Smooth muscle cell (in vitro differentiated cells): Measurements from ENCODE around the gene RRAS. TPM values are rescaled to one million over a fixed set of nuclear protein-coding genes. Genes with fewer than 3 reads are reported as not detected.
"Not testable (repeated sequence)": the region's sequence is repeated elsewhere in the genome, so short reads cannot be mapped to it uniquely, and the experiment has no call there.

Source experiments
- DNase-seq: peaks from one replicate; lab custom pipeline; 2025; ENCODE audit not compliant: unreplicated experiment; lab: John Stamatoyannopoulos, UW
- H2AFZ ChIP-seq: fragments of 200-600 bp; sonication (generic); 2 replicates; pipeline ENCODE4 v1.6.0; 2016; ENCODE audit warnings: antibody characterized with exemption, low read depth, mild to moderate bottlenecking
- H3F3A ChIP-seq: fragments of 200-600 bp; sonication (generic); 2 replicates; pipeline ENCODE4 v1.6.0; 2017; ENCODE audit warnings: antibody characterized with exemption, low read depth
- H3K27ac ChIP-seq: fragments of 200-600 bp; sonication (generic); 2 replicates; pipeline ENCODE4 v1.5.1; 2016; ENCODE audit warnings: low read depth, mild to moderate bottlenecking
- H3K27me3 ChIP-seq: fragments of 200-600 bp; sonication (generic); 2 replicates; pipeline ENCODE4 v1.6.1; 2016; ENCODE audit warnings: low read depth, mild to moderate bottlenecking
- H3K36me3 ChIP-seq: fragments of 200-600 bp; sonication (generic); 2 replicates; pipeline ENCODE4 v1.5.1; 2016; ENCODE audit warnings: low read depth
- H3K4me1 ChIP-seq: fragments of 200-600 bp; sonication (generic); 2 replicates; pipeline ENCODE4 v1.5.1; 2016; ENCODE audit warnings: low read depth
- H3K4me2 ChIP-seq: fragments of 200-600 bp; sonication (generic); 2 replicates; pipeline ENCODE4 v1.6.0; 2016; ENCODE audit warnings: mild to moderate bottlenecking
- H3K4me3 ChIP-seq: fragments of 200-600 bp; sonication (generic); 2 replicates; pipeline ENCODE4 v1.5.1; 2016; ENCODE audit warnings: mild to moderate bottlenecking
- H3K79me2 ChIP-seq: fragments of 200-600 bp; sonication (generic); 2 replicates; pipeline ENCODE4 v1.6.0; 2016; ENCODE audit warnings: low read depth, mild to moderate bottlenecking
- H3K9ac ChIP-seq: fragments of 200-600 bp; sonication (generic); 2 replicates; pipeline ENCODE4 v1.6.0; 2016; ENCODE audit warnings: low read depth
- H3K9me3 ChIP-seq: fragments of 200-600 bp; sonication (generic); replicated peaks from 2 replicates; pipeline ENCODE4 v1.5.1; 2016; ENCODE audit warnings: low read depth
- H4K20me1 ChIP-seq: fragments of 200-600 bp; sonication (generic); 2 replicates; pipeline ENCODE4 v1.6.0; 2016; ENCODE audit warnings: low read depth
- WGBS: methylation state at CpG from one replicate; pipeline ENCODE4 v1.1.7; 2016; ENCODE audit warnings: low lambda C conversion rate; 5-methylcytosine and 5-hydroxymethylcytosine counted together
- polyA plus RNA-seq: library from polyadenylated mRNA; unstranded; fragments of >200 nt; fragmentation: Nextera tagmentation; extraction: Ambion mirVana; gene quantifications from 2 replicates; pipeline ENCODE4 v1.2.1, GENCODE V29; 2016
- total RNA-seq: library from RNA; depleted of rRNA; stranded (reverse); fragments of >200 nt; gene quantifications from 2 replicates; pipeline ENCODE4 v1.2.3, GENCODE V29; 2014
- TF ChIP-seq, protein P1 (sequence below): fragments of 200-600 bp; sonication (generic); IDR thresholded peaks from 2 replicates; pipeline ENCODE4 v1.5.1; 2017; ENCODE audit warnings: borderline replicate concordance, mild to moderate bottlenecking, antibody characterized with exemption; ENCODE audit not compliant: insufficient read depth, poor library complexity, severe bottlenecking

Gene RRAS
- total and polyA plus RNA-seq, 2 experiments from 2014 or later = 86.5 to 224 TPM

DNA sequence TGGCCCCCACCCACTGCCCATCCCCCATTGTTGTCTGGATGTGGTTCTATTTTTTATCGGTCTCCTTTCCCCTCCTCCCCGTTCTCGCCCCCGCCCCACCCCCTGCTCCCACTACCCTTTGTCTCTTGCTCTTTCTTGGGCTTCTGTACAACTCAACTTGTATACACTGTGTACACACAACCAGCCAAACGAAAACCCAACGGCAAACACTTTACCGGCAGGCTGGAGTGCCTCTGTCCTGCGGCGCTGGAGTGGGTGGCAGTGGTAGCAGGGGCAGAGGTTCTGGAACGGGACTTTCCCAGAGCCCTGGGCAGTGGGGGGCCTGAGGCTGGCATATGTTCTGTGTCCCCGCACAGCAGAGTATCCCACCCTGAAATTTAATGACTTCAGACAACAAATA, 13.7 kb downstream of the RRAS start:
- TF ChIP-seq, protein P1, sequence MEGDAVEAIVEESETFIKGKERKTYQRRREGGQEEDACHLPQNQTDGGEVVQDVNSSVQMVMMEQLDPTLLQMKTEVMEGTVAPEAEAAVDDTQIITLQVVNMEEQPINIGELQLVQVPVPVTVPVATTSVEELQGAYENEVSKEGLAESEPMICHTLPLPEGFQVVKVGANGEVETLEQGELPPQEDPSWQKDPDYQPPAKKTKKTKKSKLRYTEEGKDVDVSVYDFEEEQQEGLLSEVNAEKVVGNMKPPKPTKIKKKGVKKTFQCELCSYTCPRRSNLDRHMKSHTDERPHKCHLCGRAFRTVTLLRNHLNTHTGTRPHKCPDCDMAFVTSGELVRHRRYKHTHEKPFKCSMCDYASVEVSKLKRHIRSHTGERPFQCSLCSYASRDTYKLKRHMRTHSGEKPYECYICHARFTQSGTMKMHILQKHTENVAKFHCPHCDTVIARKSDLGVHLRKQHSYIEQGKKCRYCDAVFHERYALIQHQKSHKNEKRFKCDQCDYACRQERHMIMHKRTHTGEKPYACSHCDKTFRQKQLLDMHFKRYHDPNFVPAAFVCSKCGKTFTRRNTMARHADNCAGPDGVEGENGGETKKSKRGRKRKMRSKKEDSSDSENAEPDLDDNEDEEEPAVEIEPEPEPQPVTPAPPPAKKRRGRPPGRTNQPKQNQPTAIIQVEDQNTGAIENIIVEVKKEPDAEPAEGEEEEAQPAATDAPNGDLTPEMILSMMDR = no peak

DNA sequence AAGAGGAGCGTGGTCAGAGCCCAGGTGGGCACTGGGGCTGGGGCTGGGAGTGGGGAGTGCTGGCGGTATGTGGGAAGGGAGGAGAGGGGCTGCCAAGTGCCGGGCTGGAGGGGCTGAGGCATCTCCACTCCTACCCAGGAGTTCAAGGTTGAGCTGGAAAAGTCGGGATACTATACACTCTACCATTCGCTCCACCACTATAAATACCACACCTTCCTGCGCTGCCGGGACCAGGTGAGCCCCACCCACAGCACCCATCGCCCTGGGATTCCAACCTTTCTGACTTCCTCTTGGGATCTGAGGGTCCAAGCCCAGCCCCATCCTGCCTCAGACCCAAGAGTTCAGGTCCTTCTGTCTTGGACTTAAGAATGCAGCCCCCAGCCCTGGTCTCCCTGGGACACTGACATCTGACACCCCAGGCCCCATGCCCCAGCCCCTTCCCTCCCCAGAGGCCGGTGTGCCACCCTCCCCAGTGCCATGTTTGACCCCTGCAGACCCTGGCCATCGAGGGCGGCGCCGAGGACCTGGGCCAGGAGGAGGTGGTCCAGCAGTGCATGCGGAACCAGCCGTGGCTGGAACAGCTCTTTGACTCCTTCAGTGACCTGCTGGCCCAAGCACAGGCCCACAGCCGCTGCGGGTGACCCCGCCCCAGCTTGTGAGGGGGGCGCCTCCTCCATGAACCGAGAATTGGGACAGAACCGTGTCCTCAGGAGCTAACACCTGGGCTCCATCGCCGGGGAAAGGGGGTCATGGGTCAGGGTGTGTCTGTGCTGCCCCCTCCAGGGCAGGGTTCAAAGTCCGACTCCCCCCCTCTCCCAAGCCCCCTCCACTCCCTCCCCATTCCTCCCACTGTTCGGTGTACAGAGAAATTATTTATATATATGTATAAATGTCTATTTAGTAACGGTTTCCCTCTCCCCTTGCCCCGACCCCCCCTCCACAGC, 14.7 kb downstream of the RRAS start:
- peaks cover 4% of the 10 kb centered on the region for H4K20me1 ChIP-seq
- TF ChIP-seq, protein P1 = no peak
- H3F3A ChIP-seq = peaks cover 7% of the 10 kb centered on the region
- H3K9me3 ChIP-seq = no peaks in the 10 kb centered on the region
- no peaks in the 10 kb centered on the region for H3K36me3 ChIP-seq
- no peak overlapping the region for H3K27ac ChIP-seq
- H3K9ac ChIP-seq = no peak overlapping the region
- DNase-seq = no peak
- H3K4me3 ChIP-seq = no peak overlapping the region
- H3K4me1 ChIP-seq = no peaks in the 10 kb centered on the region
- H3K27me3 ChIP-seq = no peaks in the 10 kb centered on the region
- no peak overlapping the region for H2AFZ ChIP-seq
- no peak overlapping the region for H3K4me2 ChIP-seq
- no peaks in the 10 kb centered on the region for H3K79me2 ChIP-seq
- 99% methylated on average over 23 of the region's 27 CpGs for WGBS

More for the DNA sequence above, 13.7 kb downstream of the RRAS start:
- no peaks in the 10 kb centered on the region for H3K79me2 ChIP-seq
- H3K9ac ChIP-seq = no peak overlapping the region
- H3K9me3 ChIP-seq = no peaks in the 10 kb centered on the region
- H3K36me3 ChIP-seq = no peaks in the 10 kb centered on the region
- no peak overlapping the region for H3K4me2 ChIP-seq
- 94% methylated on average over 7 of the region's 11 CpGs for WGBS
- H2AFZ ChIP-seq = no peak overlapping the region
- H3F3A ChIP-seq = peaks cover 7% of the 10 kb centered on the region
- H3K4me3 ChIP-seq = no peak overlapping the region
- H3K27me3 ChIP-seq = no peaks in the 10 kb centered on the region
- no peak overlapping the region for H3K27ac ChIP-seq
- no peak for DNase-seq
- H3K4me1 ChIP-seq = no peaks in the 10 kb centered on the region
- peaks cover 4% of the 10 kb centered on the region for H4K20me1 ChIP-seq

DNA sequence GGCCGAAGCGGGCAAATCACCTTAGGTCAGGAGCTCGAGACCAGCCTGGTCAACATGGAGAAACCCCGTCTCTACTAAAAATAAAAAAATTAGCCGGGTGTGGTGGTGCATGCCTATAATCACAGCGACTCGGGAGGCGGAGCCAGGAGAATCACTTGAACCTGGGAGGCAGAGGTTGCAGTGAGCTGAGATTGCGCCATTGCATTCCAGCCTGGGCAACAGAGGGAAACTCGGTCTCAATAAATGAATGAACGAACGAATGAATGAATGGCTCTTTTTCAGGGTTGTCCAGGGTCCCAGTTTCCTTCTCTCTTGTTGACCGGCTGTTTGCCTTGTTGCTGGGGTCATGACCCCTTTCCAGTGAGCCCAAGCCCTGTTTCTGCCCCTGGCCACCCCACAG, 22.1 kb downstream of the RRAS start:
- 98% methylated on average over 13 of the region's 13 CpGs for WGBS
- not testable (repeated sequence) for DNase-seq, H3K79me2 ChIP-seq, H3K27me3 ChIP-seq, H3K4me2 ChIP-seq, H3K9ac ChIP-seq, H2AFZ ChIP-seq, H3K4me3 ChIP-seq, H3K9me3 ChIP-seq, H3F3A ChIP-seq, H3K4me1 ChIP-seq, H3K36me3 ChIP-seq, H3K27ac ChIP-seq
- H4K20me1 ChIP-seq = peaks cover 28% of the 10 kb centered on the region

DNA sequence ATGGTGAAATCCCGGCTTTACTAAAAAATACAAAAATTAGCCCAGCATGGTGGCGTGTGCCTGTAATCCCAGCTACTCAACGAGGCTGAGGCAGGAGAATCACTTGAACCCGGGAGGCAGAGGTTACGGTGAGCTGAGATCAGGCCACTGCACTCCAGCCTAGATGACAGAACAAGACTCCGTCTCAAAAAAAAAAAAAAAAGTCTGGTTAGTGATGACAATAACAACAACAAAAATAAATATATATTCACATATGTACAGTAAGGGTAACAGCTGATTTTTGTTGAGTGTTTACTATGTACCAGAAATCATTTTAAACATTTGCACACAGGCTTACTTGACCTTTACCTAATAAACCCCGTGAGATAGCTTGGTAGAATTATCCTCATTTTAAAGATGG, 23.0 kb downstream of the RRAS start:
- Histone ChIP-seq H3K4me3 (no peak overlapping the region), H3K36me3 (no peaks in the 10 kb centered on the region), H3K4me2 (no peak overlapping the region), H3K79me2 (peaks cover 18% of the 10 kb centered on the region), H4K20me1 (peaks cover 37% of the 10 kb centered on the region), H3K4me1 (no peaks in the 10 kb centered on the region), H3K9me3 (no peaks in the 10 kb centered on the region), H3K27me3 (no peaks in the 10 kb centered on the region), H3F3A (no peaks in the 10 kb centered on the region), H3K27ac (no peak overlapping the region), H2AFZ (no peak overlapping the region), H3K9ac (no peak overlapping the region)
- 97% methylated on average over 7 of the region's 7 CpGs for WGBS
- DNase-seq = no peak
- TF ChIP-seq, protein P1 = no peak
